GM21529 (cell line): Measurements from ENCODE around the gene PTPRM.

Source experiments
- ATAC-seq: cut with Tn5 transposase; IDR thresholded peaks from one replicate; pipeline ENCODE4 v1.9.1; 2021; ENCODE audit not compliant: unreplicated experiment

Gene PTPRM

DNA sequence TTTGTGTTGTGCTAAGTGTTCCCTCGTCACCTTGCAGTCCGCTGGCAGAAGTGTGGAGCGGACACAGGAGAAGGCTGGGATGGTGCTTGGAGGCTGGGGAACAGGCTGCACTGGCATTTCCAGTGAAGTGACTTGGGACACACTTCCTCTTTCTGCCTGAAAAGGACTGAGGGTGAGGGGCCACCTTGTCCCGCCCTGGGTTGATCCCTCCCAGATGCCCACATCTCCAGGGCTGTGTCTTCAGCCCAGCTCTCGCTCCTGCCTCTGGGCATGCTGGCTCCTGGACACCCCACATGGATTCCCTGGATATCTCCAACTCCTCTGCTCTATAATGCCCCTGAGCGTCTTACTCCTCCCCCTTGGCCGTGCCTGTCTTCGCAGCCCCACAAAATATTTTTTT lies 412.6 kb downstream of the PTPRM start:
- no peak for ATAC-seq

DNA sequence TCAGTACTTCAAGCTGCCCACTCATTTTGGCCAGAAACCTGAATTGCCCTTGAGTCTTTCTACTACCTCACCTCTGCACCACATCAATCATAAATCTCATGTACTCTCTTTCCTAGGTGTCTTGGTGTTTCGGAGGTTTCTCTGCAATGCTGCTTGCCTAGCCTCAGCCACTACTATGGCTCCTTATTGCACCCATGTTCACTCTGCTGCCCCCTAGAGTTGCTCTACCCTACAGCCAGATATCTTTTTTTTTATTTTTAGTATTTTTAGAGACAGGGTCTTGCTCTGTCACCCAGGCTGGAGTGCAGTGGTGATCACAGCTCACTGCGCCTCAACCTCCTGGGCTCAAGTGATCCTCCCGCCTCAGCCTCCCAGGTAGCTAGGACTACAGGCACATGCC lies 413.0 kb downstream of the PTPRM start:
- no peak for ATAC-seq

GRCh38 chr18:7980656-7981055 lies 413.5 kb downstream of the PTPRM start:
- ATAC-seq = no peak

- ATAC-seq = no peak
These were observed 415.1 kb downstream of the PTPRM start for GRCh38 chr18:7982216-7982615.

GRCh38 chr18:7987284-7987976 lies 420.3 kb downstream of the PTPRM start:
- no peak for ATAC-seq

DNA sequence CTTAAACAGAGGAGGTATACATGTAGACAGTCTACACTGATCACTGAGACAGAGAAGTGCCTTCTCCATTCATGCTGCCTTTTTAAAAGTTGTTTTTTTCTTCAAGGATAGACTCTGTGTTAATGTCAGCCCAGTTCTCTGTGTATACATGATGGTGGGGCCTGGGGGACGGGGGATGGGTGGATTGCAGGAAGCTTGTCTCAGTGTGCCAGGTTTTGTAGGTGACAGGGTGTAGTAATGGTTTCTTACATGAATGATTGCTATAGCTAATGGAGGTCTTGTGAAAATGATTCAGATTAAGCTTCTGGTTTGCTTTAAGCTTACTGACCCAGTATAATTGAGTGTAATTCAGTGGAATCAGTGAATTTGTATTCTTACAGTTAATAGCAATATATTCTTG lies 423.6 kb downstream of the PTPRM start:
- ATAC-seq = no peak

GRCh38 chr18:8001711-8002301 lies 434.7 kb downstream of the PTPRM start:
- ATAC-seq = no peak

- no peak for ATAC-seq
These were observed 437.0 kb downstream of the PTPRM start for GRCh38 chr18:8003878-8004675.

GRCh38 chr18:8004792-8005191 lies 437.7 kb downstream of the PTPRM start:
- ATAC-seq = no peak

DNA sequence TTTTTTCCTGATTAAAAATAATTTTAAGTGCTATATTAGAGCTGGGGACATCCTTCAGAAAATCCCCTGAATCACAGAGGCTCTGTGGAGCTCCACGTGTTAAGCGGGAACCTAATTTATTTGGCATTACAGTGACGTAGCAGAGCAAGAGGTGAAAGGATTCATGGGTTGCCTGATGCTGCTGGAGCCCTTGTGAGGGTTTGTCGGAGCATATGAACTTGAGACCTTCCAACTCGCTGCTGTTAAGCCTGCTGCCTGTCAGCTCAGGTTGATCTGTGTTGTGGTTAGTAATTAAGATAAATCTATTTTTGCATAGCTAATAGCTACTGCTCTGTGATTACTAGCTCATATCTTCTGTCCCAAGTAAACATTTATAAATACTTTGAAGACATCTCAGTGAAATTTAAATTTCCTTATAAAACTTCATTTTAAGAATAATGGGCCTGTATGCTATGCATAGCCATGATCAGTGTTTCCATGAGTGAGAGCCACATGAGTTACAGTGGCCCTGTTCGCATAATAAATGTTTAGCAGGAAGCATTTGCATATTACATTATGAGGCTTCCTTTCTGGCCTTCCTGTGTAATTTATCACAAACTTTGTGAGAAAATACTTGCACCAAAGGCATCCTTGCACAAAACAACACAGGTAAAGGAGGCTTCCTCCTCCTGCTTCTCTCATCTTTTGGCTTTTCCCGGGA lies 438.9 kb downstream of the PTPRM start:
- no peak for ATAC-seq

- no peak for ATAC-seq
These were observed 439.9 kb downstream of the PTPRM start for GRCh38 chr18:8006979-8007378.

DNA sequence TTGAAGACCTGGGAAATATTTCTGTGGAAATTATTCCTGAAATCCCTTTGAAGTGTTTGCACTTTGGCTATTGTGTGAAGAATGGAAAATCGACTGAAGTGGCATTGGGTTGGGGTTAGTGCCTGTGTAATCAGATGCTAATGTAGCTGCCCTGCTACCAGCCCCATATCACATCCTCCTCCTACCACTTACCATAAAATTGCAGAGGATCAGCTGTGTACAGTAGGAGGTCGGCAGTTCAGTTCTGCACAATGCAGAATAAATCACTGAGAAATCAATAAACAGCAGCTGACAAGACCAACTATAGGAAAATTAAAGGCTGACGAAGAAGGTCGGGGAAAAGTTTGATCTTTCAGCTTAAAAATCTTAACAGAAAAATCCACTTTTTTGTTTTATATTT lies 440.9 kb downstream of the PTPRM start:
- ATAC-seq = no peak

DNA sequence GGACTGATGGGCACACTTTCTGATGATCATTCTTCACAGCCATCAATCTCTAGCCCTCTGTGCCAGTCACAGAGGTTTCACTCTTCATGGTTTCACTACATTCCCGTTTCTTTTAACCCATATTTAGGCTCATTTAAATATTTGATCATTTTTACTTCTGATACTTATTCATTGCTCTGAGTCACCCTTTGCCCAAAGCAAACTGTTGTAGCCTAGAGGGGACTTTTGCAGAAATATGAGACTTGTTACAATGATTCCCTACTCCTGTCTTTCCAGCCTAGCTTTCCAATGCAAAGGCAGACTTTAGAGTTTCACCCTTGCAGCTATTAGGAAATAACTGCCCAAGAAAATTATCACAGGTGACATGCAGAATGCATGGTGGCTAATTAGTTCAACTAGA lies 444.2 kb downstream of the PTPRM start:
- no peak for ATAC-seq

- ATAC-seq = no peak
These were observed 444.8 kb downstream of the PTPRM start for GRCh38 chr18:8011906-8012305.

DNA sequence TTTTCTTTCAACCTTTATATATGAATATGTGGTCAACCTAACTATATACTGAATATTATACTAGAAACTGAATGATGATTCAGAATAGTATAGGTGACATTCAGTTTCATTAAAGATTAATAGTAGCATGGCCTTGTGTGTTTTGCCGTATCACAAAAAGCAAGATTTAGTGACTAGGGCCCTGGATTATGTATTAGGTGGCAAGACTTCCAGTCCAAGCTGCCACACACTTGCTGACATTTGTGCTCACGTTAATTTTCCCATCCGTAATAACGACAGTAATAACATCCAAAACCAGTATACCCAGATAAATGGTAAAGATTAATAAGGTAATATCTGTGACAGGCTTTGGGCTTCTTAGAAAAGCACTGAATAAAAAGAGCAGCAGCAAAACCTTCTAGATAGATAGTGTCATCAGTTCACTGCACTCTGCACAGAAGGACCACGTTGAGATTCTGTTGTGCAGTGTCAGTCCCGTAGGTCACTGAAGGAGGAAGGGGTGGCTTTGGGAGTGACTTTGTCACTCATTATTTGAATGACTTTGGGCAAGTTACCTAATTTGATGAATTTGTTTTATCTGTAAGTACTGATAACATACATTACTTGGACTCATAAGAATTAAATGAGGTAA lies 451.7 kb downstream of the PTPRM start:
- no peak for ATAC-seq

DNA sequence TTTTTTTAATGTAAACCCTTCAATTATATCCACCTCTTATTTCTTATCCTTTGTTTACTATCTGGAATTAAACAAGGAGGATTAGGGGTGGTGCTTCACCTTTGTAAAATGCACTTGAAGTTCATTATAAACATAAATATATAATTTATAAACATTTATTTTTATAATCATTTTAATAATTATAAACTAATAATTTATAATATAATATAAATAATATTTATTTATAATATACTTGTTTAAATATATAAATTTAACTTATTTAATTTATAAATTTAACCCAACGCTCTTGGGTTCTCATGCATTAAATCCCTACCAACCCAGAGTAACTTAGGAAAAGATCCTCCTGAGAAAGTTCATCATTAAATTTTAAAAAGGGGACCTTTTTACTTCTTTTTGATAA lies 452.5 kb downstream of the PTPRM start:
- no peak for ATAC-seq

- no peak for ATAC-seq
These were observed 453.2 kb downstream of the PTPRM start for GRCh38 chr18:8020132-8020846.

GRCh38 chr18:8029061-8029460 lies 461.9 kb downstream of the PTPRM start:
- ATAC-seq = no peak

DNA sequence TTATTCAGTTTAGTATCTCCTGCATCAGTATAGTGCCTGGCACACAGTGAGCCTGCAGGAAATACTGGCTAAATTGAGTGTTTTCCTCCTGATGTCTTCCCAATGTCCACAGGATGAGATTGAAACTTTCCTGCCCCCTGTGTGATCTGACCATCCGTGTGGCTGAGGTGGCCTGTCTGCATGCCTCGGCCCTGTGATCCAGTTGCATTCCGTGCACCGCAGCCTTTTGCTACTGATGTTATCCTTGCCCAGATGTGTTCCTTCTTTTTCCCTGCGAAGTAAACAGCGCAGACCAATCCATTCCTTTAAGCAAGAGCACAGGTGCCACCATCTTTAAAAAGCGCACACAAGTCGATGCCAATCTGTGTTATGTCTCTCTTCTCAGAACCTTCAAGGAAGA lies 462.6 kb downstream of the PTPRM start:
- no peak for ATAC-seq

DNA sequence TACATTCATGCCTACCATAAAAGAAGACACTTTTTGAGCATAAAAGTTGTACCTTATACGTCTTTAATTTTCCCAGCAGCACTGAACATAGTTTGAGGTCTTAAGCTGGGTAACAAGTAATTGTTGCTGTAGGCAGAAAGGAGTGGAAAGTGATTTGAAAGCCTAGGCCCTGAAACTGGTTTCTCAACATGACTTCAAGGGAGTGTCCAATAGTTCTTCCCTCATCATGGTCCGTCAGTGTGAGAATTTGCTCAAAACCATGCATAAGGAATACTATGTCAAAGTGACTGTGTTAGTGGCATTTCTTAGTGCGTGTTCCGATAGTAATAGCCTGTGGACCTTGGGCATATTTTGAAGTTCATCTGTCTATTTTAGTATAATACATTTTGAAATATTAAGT lies 463.1 kb downstream of the PTPRM start:
- no peak for ATAC-seq

GRCh38 chr18:8031496-8031895 lies 464.4 kb downstream of the PTPRM start:
- no peak for ATAC-seq
